ENCODE data around the gene SKAP2.

The SKAP2 gene

GRCh38 chr7:26637610-26638009 lies 226.8 kb downstream of the SKAP2 start:
- Histone ChIP-seq H3K27me3 (no peaks in the 10 kb centered on the region; the same call in 1 of the 2 replicates), H3K9me3 (no peaks in the 10 kb centered on the region), H3K4me1 (no peaks in the 10 kb centered on the region), H3K4me3 (ENCODE audit: low read depth, low read length) (no peak overlapping the region), H3K36me3 (no peaks in the 10 kb centered on the region)
- no peak for DNase-seq
- TF ChIP-seq CTCF (IDR thresholded peaks at IDR 0.05; ENCODE audit: low read depth, low read length) = no peak

GRCh38 chr7:26636808-26637207 lies 227.6 kb downstream of the SKAP2 start:
- H3K4me1 ChIP-seq = no peaks in the 10 kb centered on the region
- H3K4me3 ChIP-seq (ENCODE audit: low read depth, low read length) = no peak overlapping the region
- no peak for DNase-seq
- TF ChIP-seq CTCF (IDR thresholded peaks at IDR 0.05; ENCODE audit: low read depth, low read length) = no peak
- no peaks in the 10 kb centered on the region for H3K36me3 ChIP-seq
- H3K9me3 ChIP-seq = no peaks in the 10 kb centered on the region
- H3K27me3 ChIP-seq = no peaks in the 10 kb centered on the region; the same call in 1 of the 2 replicates

- DNase-seq = no peak
- Histone ChIP-seq H3K36me3 (no peaks in the 10 kb centered on the region), H3K4me3 (ENCODE audit: low read depth, low read length) (no peak overlapping the region), H3K4me1 (no peaks in the 10 kb centered on the region), H3K9me3 (no peaks in the 10 kb centered on the region), H3K27me3 (peaks cover 2% of the 10 kb centered on the region; the same call in 1 of the 2 replicates)
- TF ChIP-seq CTCF (IDR thresholded peaks at IDR 0.05; ENCODE audit: low read depth, low read length) = no peak
Observed at GRCh38 chr7:26633557-26633956, 230.8 kb downstream of the SKAP2 start.

- H3K36me3 ChIP-seq = no peaks in the 10 kb centered on the region
- no peak for DNase-seq
- H3K9me3 ChIP-seq = no peaks in the 10 kb centered on the region
- H3K27me3 ChIP-seq = peaks cover 3% of the 10 kb centered on the region; the same call in 1 of the 2 replicates
- TF ChIP-seq CTCF (IDR thresholded peaks at IDR 0.05; ENCODE audit: low read depth, low read length) = no peak
- no peaks in the 10 kb centered on the region for H3K4me1 ChIP-seq
- H3K4me3 ChIP-seq (ENCODE audit: low read depth, low read length) = no peak overlapping the region
Observed at GRCh38 chr7:26631601-26632000, 232.8 kb downstream of the SKAP2 start.

GRCh38 chr7:26630941-26631580 lies 233.3 kb downstream of the SKAP2 start:
- Histone ChIP-seq H3K9me3 (no peaks in the 10 kb centered on the region), H3K4me3 (ENCODE audit: low read depth, low read length) (no peak overlapping the region), H3K27me3 (peaks cover 3% of the 10 kb centered on the region; the same call in 1 of the 2 replicates), H3K36me3 (no peaks in the 10 kb centered on the region), H3K4me1 (no peaks in the 10 kb centered on the region)
- no peak for DNase-seq
- TF ChIP-seq CTCF (IDR thresholded peaks at IDR 0.05; ENCODE audit: low read depth, low read length) = no peak

- no peak for TF ChIP-seq CTCF (IDR thresholded peaks at IDR 0.05; ENCODE audit: low read depth, low read length)
- no peaks in the 10 kb centered on the region for H3K36me3 ChIP-seq
- no peak overlapping the region for H3K4me3 ChIP-seq (ENCODE audit: low read depth, low read length)
- H3K27me3 ChIP-seq = 0 out of 2 replicates have a peak, but pooled peaks cover 4% of the 10 kb centered on the region
- no peaks in the 10 kb centered on the region for H3K4me1 ChIP-seq
- no peak for DNase-seq
- H3K9me3 ChIP-seq = no peaks in the 10 kb centered on the region
Observed at GRCh38 chr7:26630361-26630760, 234.0 kb downstream of the SKAP2 start.
